HG03521 (cell line): Measurements from ENCODE around the gene ADGRG4.
A peak's percentile ranks its signal among the peaks of the same experiment; 100 is the strongest.
"Not testable (repeated sequence)": the region's sequence is repeated elsewhere in the genome, so short reads cannot be mapped to it uniquely, and the experiment has no call there.

Experiments
- ATAC-seq: cut with Tn5 transposase; IDR thresholded peaks from one replicate; pipeline ENCODE4 v1.9.1; 2021; ENCODE audit warnings: mild to moderate bottlenecking, moderate library complexity; ENCODE audit not compliant: unreplicated experiment

The ADGRG4 gene, protein sequence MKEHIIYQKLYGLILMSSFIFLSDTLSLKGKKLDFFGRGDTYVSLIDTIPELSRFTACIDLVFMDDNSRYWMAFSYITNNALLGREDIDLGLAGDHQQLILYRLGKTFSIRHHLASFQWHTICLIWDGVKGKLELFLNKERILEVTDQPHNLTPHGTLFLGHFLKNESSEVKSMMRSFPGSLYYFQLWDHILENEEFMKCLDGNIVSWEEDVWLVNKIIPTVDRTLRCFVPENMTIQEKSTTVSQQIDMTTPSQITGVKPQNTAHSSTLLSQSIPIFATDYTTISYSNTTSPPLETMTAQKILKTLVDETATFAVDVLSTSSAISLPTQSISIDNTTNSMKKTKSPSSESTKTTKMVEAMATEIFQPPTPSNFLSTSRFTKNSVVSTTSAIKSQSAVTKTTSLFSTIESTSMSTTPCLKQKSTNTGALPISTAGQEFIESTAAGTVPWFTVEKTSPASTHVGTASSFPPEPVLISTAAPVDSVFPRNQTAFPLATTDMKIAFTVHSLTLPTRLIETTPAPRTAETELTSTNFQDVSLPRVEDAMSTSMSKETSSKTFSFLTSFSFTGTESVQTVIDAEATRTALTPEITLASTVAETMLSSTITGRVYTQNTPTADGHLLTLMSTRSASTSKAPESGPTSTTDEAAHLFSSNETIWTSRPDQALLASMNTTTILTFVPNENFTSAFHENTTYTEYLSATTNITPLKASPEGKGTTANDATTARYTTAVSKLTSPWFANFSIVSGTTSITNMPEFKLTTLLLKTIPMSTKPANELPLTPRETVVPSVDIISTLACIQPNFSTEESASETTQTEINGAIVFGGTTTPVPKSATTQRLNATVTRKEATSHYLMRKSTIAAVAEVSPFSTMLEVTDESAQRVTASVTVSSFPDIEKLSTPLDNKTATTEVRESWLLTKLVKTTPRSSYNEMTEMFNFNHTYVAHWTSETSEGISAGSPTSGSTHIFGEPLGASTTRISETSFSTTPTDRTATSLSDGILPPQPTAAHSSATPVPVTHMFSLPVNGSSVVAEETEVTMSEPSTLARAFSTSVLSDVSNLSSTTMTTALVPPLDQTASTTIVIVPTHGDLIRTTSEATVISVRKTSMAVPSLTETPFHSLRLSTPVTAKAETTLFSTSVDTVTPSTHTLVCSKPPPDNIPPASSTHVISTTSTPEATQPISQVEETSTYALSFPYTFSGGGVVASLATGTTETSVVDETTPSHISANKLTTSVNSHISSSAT (N-terminal part only)

DNA sequence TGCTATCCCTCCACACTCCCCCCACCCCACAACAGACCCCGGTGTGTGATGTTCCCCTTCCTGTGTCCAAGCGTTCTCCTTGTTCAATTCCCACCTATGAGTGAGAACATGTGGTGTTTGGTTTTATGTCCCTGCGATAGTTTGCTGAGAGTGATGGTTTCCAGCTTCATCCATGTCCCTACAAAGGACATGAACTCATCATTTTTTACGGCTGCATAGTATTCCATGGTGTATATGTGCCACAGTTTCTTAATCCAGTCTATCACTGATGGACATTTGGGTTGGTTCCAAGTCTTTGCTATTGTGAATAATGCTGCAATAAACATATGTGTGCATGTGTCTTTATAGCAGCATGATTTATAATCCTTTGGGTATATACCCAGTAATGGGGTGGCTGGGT is at the start of gene ADGRG4:
Gene ADGRG4 (plus strand): TSS at position 243 of the 400 bp plus-strand sequence. CDS start 7,815 bp downstream, outside the sequence.
- ATAC-seq = not testable (repeated sequence)

DNA sequence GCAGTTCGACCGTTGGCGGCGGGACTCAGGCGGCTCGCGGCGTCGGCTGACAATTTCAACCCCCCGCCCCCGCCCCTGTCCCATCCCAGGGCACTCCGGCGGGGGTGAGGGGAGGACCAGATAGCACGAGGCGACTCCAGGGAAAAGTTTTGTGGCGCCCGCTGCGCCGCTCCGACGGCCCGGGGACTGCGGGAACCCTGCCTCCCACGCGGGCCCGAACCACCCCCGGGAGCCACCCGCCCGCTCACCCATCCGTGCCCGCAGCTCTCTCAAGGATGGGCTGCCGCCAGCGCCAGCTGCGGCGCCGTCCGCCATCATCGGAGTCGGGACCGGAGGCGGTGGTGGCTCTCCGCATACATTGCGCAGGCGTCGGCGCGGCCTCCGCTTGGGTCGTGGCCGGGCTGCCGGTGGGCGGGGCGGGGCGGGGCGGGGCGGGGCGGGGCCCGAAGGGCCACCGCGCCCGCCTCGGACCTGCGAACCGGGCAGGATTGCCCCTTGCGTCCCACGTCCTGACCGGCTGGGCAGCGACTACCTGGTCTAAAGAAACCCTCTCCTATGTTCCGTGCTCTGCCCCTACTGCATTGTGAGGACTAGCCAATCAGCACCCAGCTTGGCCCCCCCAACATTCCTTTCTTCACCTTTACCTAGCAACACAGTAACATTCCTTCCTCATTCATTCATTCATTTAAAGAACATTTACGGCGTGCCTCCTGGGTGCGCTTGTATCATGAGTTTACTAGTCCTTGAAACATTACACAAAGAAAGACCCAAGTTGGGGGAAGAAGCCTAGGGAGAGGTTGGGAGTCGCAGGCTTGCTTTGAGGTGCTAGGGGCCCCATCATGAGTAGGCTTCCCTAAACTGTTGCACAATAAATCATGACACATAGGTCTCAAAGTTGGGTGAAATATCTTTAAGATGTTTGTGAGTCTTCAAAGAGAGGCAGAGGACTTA is 49.4 kb upstream of the ADGRG4 start, which contains the start of gene MAP7D3:
Gene MAP7D3 (minus strand): TSS at position 360 of the 951 bp plus-strand sequence. CDS start 42 bp downstream, at position 318.
- peak; percentile 86 for ATAC-seq

DNA sequence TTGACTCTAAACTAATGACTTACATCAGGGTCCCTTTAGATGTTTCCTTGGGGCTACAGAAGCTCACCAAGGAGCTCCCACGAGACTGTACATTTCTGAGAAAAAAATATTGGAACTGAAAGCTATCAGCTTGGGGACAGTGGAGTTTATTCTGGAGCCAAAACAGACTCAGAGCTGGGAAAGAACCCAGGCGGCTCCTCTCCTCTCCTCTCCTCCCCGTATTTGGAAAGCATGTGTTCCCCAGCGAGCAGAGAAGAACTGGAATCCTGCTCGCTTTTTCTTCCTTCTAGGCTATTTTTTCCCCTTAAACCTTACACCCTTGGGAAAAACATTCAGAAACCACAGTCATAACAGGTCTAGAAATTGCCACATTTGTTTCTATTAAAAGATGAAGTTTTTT is 45.2 kb upstream of the ADGRG4 start:
- ATAC-seq = no peak

DNA sequence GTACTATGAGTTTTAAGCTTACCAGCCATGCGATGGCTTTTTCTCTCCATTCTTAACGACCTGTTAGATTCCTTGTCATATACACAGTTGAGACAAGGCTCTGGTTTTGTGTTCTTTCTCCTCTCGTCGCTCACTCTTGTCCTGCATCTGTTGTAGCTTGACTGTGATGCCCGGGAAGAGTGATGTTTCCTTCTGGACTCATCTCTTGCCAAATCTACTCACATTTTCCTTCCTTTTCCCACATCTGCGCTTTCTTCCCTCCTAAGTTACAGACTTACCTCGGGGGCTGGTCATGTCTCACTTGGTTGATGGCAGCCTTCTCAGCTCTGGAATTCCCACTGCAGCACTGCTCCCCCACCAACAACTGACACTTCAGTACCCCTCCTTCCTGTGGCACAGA is 44.7 kb upstream of the ADGRG4 start:
- no peak for ATAC-seq

DNA sequence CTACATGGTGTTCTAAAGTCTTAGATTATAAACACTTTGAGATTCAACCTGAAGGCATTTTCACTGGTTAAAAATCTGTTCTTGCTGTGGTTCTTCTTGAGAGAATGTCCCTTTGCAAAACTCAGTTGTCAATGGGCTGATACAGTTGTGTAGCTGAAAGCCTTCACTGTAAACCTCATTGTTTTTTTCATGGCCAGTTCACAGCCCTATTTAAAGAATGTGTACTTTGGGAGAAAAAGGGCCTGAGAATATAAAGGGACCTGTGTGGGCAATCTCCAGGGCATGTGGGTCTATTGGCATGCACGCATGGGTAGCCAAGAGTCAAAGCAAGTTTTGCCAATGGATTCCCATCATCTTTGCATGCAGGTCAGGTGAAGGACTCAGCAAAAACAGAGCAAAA is 41.8 kb upstream of the ADGRG4 start:
- ATAC-seq = no peak

DNA sequence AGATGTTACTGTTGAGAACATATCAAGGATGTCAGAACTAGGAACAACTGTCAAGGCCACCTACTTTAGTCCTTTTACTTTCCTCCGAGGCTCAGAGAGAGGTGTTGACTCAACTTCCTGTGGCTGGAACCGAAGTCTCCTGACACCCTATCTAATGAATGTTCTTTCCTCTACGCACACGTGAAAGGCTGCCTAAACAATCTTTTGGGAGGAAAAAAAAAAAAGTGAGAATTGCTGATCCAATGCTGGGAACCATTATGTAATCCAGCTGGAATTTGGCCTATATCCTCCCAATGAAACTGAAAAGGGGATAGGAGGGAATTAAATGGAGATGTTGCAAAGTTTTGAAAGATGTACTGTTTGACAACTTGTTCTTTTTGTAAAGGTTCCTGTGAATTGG is 41.2 kb upstream of the ADGRG4 start:
- no peak for ATAC-seq

DNA sequence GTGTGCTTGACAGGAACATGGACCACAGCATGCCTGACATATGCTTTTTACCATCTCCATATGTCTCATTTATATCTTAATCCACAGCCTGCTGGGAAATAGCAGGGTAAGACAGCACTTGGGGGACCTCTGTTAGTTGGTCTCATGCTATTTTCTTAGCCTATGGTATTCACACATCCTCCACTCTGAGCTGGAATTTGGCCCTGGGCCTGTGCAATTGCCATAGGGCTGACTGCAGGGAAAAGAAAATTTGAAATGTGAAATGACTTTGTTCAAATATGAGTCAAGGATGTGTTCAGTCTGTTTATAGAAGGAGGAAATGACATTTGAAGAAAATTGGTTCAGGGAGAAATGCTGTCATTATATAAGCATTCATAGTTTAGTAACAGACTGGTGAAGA is 40.0 kb upstream of the ADGRG4 start:
- no peak for ATAC-seq

DNA sequence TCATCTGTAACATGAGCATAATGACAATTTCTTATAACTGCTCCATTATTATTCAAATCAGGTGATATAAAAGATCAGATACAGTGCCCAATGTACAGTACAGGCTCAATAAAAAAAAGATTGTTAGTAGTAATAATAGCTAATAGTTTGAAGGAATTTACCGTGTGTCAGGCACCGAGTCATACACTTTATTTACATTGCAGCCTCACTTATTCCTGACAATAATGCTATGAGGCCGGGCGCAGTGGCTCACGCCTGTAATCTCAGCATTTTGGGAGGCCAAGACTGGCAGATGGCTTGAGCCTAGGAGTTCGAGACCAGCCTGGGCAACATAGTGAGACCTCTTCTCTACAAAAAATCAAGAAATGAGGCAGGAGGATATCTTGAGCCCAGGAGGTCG is 39.4 kb upstream of the ADGRG4 start:
- no peak for ATAC-seq

DNA sequence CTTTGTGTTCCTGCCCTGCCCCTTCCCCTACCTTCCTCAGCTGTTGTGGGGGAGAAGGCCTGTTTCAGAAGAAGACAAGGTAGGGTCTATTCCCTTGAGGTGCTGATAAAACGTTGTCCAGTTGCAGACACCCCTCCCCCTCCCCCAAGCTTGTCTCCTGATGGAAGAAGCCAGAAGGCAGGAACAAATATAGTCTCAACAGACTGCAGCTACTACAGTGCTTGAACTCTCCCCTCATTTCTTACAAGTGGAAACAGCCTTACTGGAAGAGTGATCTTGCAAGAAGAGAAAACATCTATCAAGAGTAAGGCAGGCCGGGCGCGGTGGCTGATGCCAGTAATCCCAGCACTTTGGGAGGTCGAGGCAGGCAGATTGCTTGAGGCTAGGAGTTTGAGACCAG is 38.5 kb upstream of the ADGRG4 start:
- no peak for ATAC-seq

DNA sequence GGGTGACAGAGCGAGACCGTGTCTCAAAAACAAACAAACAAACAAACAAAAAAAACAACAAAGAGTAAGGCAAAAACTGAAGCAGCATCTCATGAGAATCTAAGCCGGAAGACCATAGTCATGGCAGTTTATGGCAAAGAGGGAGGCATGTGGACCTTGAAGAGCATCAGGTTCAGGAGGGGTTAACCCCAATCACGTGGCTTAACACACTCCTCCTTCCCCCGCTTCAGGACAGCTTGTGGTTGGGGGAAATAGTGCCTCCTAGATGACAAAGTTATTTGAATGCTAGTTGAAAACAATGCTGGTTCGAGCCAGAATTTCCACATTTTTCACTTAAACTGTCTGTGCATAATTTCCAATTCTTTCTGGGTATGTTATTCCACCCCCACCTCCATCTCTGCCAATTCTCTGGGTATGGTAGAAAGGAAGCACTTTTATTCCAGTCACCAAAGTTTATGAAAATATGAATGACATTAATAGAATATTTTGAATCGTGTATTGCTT is 37.9 kb upstream of the ADGRG4 start:
- no peak for ATAC-seq

DNA sequence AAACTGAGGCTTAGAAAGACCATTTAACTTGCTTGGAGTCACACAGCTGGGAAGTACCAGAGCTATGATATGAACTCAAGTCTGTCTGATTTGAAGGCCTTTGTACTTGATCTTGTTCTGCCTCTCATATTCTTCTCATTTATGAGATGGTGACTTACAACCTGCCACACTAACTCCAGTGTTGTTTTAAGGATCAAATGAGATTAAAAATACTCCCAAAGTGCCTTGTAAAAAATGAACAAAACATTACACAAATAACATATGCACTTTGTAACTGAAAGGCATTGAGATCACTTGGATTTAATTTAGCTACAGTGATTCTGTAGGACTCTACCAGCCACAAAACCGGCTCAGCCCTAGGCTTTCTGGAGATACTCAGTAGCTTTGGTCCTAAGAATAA is 33.9 kb upstream of the ADGRG4 start:
- ATAC-seq = no peak

DNA sequence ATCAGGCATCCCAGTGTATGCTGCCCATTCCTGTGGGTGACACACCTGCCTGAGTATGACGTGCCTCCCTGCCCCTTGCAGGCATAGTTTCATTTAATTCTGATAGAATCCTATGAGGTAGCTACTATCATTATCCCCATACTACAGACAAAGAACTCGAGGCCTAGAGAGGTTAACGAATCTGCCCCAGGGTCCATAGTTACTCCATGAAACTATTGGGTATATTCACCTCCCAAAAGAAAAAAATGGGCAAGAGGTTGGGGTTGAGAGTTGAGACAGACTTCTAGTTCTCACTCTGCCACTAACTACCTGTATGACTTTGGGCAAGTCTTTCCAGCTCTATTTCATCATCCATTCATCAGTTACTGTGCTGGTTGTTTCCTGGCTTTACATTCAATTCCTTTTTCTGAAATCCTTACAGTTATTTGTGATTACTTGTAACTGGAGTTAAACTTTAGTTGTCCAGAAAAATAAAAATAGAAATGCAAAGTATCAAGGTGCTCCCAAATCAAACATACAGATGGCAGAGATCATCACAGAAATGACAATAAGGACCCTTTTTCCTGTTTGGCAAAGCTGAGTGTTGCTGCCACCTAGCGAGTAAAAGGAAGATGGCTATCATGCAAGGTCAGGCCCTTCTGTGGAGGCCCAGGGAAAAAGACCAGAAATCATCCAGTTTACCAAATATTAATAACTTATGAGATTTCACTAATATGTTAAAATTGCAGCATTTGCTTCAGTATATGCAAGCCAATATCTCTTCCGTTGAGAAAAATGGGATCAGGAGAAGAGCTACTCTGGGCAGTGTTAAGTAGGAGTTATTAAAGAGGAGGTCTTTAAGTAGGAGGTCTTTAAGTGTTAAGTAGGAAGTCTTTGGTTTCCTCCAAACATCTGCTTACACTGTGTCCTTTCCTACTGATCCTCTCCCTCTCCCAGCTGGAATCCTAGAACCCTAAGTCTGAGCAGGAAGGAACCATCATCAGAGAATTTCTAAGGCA is 32.4 kb upstream of the ADGRG4 start:
- no peak for ATAC-seq

DNA sequence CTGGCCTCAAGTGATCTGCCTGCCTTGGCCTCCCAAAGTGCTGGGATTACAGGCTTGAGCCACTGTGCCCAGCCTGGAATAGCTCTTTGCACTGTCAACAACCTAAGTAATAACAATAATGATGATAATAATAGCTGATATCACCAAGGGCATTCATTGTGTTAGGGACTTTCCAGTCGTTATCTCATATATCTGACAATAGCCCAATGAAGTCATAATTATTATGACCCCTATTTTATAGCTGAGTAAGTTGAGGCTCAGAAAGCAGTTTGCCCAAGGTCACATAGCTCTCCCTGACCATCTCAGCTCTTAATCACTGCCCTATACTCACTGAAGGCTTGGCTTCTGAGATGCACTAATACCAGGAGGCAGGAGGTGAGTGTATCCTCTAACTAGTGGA is 30.8 kb upstream of the ADGRG4 start:
- ATAC-seq = no peak

DNA sequence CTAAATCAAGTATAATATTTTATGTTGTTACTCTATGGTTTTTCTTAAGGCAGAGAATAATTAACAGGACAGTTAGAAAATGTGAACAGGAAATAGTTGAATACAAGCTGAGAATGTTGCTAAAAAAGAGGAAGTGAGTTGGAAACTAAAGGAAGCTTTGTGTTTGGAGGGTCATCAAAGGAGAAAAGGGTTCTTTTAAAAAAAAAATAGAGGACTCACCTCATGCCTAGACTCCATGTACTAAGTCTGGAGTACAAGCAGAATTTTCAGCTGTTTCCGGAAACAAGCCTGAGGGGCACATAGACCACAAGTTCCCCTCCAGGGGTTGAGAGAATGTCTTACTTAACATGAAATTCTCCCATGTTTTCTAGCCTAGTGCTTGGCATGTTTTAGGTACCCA is 29.5 kb upstream of the ADGRG4 start:
- no peak for ATAC-seq

DNA sequence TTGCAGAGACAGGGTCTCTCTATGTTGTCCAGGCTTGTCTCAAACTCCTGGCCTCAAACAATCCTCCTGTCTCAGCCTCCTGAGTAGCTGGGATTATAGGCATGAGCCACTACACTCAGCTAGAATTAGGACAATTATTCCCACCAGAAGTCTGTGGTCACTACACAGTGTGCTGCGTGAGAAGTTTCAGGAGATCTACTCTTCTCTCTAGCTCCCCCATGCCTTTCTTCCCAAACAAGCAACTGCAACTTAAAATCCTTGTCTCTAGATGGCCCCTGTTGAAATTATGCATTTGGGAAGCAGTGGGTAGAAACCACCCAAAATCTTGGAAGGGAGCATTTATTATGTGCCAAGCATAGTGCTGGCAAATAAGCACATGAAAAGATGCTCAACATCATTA is 28.4 kb upstream of the ADGRG4 start:
- ATAC-seq = no peak

DNA sequence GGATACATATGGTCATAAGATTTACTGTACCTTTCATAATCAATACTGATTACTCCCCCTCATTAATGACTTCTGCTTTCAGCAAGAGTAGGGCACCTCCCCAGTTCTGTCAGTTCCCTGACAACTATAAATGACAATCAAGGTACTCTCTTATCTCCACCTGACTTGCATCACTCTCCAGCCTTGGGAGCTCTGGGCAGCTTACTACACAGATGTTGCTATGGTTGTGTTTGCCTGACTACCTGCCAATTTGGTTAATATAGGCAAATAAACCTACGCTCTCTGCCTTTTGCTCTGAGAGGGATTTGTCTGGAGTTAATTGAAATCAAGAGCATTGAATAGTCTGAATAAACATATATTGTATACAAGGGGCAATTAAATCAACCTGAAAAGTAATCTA is 26.8 kb upstream of the ADGRG4 start:
- no peak for ATAC-seq

DNA sequence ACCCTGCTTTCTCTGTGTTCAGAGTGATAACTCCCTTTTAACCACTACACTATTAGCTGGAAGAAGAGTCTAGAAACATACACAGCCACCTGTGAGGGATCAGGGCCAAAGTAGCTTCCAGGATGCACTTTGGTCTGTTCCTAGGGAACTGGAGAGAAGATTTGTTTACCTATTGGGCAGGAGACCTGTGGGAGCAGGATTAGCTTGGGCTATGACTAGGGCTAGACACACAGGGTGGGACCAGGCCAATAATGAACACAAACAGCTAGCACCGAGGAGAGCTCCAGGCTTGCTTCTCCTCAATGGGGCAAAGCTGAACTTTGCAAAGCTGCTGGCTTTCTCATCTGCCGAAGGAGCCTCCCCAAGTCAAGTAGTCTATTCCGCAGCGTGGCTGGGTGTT is 25.2 kb upstream of the ADGRG4 start:
- no peak for ATAC-seq

DNA sequence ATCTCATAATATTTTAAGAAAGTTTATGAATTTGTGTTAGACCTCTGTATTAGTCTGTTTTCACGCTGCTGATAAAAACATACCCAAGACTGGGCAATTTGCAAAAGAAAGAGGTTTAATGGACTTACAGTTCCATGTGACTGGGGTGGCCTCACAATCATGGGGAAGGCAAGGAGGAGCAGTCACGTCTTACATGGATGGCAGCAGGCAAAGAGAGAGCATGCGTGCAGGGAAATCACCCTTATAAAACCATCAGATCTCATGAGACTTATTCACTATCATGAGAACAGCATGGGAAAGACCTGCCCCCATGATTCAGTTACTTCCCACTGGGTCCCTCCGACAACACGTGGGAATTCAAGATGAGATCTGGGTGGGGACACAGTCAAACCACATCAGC is 14.4 kb upstream of the ADGRG4 start:
- ATAC-seq = not testable (repeated sequence)

DNA sequence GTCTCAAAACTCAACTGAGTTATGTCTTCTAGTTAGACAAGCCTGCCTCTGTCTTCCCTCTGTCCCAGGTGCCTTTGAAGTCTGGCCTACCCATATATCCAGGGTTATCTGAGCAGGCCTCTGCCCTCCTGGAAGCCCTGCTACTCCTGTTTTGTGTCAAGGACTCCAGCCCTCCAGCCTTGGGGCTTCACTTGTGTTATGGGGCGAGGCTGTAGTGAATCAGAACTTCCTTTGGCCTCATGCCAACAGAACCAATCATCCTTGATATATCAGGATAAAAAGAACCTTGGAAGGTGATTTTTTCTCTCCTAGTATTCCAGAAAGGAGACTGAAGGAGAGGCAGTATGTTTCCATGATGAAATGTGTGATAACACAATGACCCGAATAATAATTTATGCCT is 8.9 kb upstream of the ADGRG4 start:
- no peak for ATAC-seq
